GM12875 (cell line): Measurements from ENCODE around the gene FBXW7.
A peak's percentile ranks its signal among the peaks of the same experiment; 100 is the strongest.

ENCODE experiments used
- H3K4me3 ChIP-seq: one replicate; pipeline ENCODE4 v1.5.1; 2011; ENCODE audit warnings: low read depth, low read length, control low read depth
- TF ChIP-seq, protein P1 (sequence below): IDR thresholded peaks from 2 replicates; pipeline ENCODE4 v1.5.1; 2011; ENCODE audit warnings: low read depth, mild to moderate bottlenecking, control low read depth, inconsistent platforms, low read length, moderate library complexity, borderline replicate concordance; ENCODE audit not compliant: insufficient read depth

The FBXW7 gene

GRCh38 chr4:152535903-152536544 is at the start of gene FBXW7:
FBXW7 (minus strand) TSS chr4:152536092; CDS start chr4:152411803, 124,289 bp downstream.
- H3K4me3 ChIP-seq: peak within 1 kb of the TSS; percentile 99
- TF ChIP-seq, protein P1, sequence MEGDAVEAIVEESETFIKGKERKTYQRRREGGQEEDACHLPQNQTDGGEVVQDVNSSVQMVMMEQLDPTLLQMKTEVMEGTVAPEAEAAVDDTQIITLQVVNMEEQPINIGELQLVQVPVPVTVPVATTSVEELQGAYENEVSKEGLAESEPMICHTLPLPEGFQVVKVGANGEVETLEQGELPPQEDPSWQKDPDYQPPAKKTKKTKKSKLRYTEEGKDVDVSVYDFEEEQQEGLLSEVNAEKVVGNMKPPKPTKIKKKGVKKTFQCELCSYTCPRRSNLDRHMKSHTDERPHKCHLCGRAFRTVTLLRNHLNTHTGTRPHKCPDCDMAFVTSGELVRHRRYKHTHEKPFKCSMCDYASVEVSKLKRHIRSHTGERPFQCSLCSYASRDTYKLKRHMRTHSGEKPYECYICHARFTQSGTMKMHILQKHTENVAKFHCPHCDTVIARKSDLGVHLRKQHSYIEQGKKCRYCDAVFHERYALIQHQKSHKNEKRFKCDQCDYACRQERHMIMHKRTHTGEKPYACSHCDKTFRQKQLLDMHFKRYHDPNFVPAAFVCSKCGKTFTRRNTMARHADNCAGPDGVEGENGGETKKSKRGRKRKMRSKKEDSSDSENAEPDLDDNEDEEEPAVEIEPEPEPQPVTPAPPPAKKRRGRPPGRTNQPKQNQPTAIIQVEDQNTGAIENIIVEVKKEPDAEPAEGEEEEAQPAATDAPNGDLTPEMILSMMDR: no peak

- TF ChIP-seq, protein P1: no peak
- H3K4me3 ChIP-seq: no peak overlapping the region
Measured at GRCh38 chr4:152585023-152585441, 49.1 kb upstream of the FBXW7 start.

DNA sequence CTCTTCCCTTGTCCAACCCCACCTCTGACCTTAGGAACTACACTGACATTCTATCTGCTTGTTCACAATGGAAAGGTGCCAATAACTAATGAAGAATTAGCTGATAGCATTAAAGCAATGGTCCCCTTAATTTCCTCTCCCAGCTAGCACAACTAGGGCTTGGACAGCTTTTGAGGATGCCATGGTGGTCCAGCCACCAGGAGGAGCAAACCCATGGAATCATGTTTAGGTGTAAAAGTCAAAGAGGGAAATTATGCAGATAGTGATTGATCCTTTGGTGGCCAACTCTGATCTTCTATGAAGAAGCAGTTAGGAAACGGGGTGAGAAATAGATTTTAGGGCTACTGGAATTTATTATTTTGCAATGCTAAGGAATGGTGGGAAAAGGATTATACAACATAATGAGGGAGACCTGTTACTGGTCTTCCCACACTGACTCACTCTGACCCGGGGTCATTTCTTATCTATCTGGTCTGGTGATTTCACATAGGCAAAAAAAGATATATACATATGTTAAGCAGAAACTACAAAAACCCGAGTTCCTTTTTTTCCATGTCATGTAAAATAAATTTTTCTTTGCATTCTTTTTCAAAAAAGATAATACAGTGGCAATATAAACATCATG is 45.8 kb upstream of the FBXW7 start:
- TF ChIP-seq, protein P1: no peak
- H3K4me3 ChIP-seq: no peak overlapping the region

GRCh38 chr4:152579916-152580315 is 44.0 kb upstream of the FBXW7 start:
- no peak overlapping the region for H3K4me3 ChIP-seq
- TF ChIP-seq, protein P1: no peak

- TF ChIP-seq, protein P1: no peak
- H3K4me3 ChIP-seq: no peak overlapping the region
Measured at GRCh38 chr4:152579107-152579764, 43.3 kb upstream of the FBXW7 start.

- TF ChIP-seq, protein P1: no peak
- H3K4me3 ChIP-seq: no peak overlapping the region
Measured at GRCh38 chr4:152578670-152579069, 42.8 kb upstream of the FBXW7 start.
